ENCODE measurements around the gene PLGRKT.

The PLGRKT gene

DNA sequence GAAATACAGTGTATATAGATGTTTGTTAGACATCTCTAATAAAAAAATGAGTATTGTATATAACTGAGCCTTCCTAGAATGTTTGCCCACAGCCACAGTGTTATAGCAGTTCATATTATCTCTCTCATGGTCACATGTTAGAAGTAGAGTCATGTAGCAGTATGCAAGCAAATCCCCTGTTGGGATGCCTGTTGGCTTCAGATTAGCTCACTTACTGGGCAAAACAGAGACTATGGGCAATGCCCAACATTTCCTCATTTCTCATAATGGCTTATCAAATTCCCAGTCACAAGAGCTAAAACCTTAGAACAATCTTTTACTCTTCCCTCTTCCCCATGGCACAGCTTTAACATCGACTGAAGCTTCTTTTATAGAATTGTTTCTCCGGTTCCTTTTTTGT is 45.6 kb upstream of the PLGRKT start:
- Histone ChIP-seq H3F3A (ENCODE audit: insufficient read depth) (no peaks in the 10 kb centered on the region), H3K9me2 (replicated peaks; ENCODE audit: insufficient read depth, low read length) (no peaks in the 10 kb centered on the region), H4K20me1 (ENCODE audit: low read depth, low read length) (no peaks in the 10 kb centered on the region), H3K27me3 (ENCODE audit: low read length) (no peaks in the 10 kb centered on the region), H3K79me2 (ENCODE audit: insufficient read depth, low read length) (no peaks in the 10 kb centered on the region), H3K9ac (ENCODE audit: low read length) (no peak overlapping the region), H2AFZ (ENCODE audit: low read depth, low read length, severe bottlenecking) (no peak overlapping the region), H3K36me3 (ENCODE audit: low read length) (no peaks in the 10 kb centered on the region), H3K4me2 (ENCODE audit: low read depth, low read length, poor library complexity, severe bottlenecking) (no peak overlapping the region), H3K9me3 (ENCODE audit: insufficient read depth, low read length) (no peaks in the 10 kb centered on the region), H3K27ac (ENCODE audit: low read depth, low read length) (no peak overlapping the region), H3K4me3 (ENCODE audit: insufficient read depth, low read length, poor library complexity, severe bottlenecking) (no peak overlapping the region)
- TF ChIP-seq EZH2phosphoT487 (conservative IDR thresholded peaks at IDR 0.05; ENCODE audit: low read length): no peak
- TF ChIP-seq, protein P1, sequence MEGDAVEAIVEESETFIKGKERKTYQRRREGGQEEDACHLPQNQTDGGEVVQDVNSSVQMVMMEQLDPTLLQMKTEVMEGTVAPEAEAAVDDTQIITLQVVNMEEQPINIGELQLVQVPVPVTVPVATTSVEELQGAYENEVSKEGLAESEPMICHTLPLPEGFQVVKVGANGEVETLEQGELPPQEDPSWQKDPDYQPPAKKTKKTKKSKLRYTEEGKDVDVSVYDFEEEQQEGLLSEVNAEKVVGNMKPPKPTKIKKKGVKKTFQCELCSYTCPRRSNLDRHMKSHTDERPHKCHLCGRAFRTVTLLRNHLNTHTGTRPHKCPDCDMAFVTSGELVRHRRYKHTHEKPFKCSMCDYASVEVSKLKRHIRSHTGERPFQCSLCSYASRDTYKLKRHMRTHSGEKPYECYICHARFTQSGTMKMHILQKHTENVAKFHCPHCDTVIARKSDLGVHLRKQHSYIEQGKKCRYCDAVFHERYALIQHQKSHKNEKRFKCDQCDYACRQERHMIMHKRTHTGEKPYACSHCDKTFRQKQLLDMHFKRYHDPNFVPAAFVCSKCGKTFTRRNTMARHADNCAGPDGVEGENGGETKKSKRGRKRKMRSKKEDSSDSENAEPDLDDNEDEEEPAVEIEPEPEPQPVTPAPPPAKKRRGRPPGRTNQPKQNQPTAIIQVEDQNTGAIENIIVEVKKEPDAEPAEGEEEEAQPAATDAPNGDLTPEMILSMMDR (IDR thresholded peaks at IDR 0.05; ENCODE audit: insufficient read depth, low read length, poor library complexity, severe bottlenecking): no peak

- Histone ChIP-seq H3K9me2 (replicated peaks; ENCODE audit: insufficient read depth, low read length) (no peaks in the 10 kb centered on the region), H2AFZ (ENCODE audit: low read depth, low read length, severe bottlenecking) (no peak overlapping the region), H3K9me3 (ENCODE audit: insufficient read depth, low read length) (no peaks in the 10 kb centered on the region), H3K4me3 (ENCODE audit: insufficient read depth, low read length, poor library complexity, severe bottlenecking) (no peak overlapping the region), H3K27ac (ENCODE audit: low read depth, low read length) (no peak overlapping the region), H3K79me2 (ENCODE audit: insufficient read depth, low read length) (no peaks in the 10 kb centered on the region), H3F3A (ENCODE audit: insufficient read depth) (no peaks in the 10 kb centered on the region), H3K36me3 (ENCODE audit: low read length) (no peaks in the 10 kb centered on the region), H3K4me2 (ENCODE audit: low read depth, low read length, poor library complexity, severe bottlenecking) (no peak overlapping the region), H3K9ac (ENCODE audit: low read length) (no peak overlapping the region), H4K20me1 (ENCODE audit: low read depth, low read length) (no peaks in the 10 kb centered on the region), H3K27me3 (ENCODE audit: low read length) (no peaks in the 10 kb centered on the region)
- TF ChIP-seq EZH2phosphoT487 (conservative IDR thresholded peaks at IDR 0.05; ENCODE audit: low read length): no peak
- TF ChIP-seq, protein P1 (IDR thresholded peaks at IDR 0.05; ENCODE audit: insufficient read depth, low read length, poor library complexity, severe bottlenecking): no peak
Measured at GRCh38 chr9:5482194-5482593, 44.5 kb upstream of the PLGRKT start.

DNA sequence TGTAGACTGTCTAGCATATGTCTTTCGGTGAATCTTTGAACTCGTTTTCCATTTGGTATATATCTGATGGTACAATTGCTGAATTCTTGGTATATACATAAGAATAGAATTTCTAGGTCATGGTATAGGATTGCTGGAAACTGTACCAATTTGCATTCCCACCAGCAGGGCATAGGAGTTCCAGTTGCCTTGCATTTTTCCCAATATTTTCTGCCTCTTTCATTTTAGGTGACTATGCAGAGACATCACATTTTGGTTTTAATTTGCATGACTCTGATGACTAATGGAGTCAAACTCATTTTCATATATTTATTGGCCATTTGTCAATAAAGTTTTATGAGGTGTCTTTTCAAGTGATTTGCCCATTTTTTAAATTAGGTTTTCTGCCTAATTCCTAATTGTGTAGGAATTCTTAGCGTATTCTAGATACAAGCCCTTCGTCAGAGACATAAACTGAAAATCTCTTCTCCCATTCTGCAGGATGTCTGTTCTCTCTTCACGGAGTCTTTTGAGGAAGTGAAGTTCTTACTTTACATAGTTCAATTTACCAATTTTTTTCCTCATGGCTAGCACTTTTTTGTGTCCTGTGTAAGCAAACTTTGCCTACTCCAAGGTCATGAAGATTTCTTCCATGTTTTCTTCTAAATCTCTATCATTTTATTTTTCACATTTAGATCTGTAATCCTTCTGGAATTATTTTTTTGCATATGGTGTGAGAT is 43.8 kb upstream of the PLGRKT start:
- Histone ChIP-seq H2AFZ (ENCODE audit: low read depth, low read length, severe bottlenecking) (no peak overlapping the region), H3K27ac (ENCODE audit: low read depth, low read length) (no peak overlapping the region), H3K4me3 (ENCODE audit: insufficient read depth, low read length, poor library complexity, severe bottlenecking) (no peak overlapping the region), H3K9ac (ENCODE audit: low read length) (no peak overlapping the region), H3K4me2 (ENCODE audit: low read depth, low read length, poor library complexity, severe bottlenecking) (no peak overlapping the region), H3K36me3 (ENCODE audit: low read length) (no peaks in the 10 kb centered on the region), H3K79me2 (ENCODE audit: insufficient read depth, low read length) (no peaks in the 10 kb centered on the region), H3K27me3 (ENCODE audit: low read length) (no peaks in the 10 kb centered on the region), H4K20me1 (ENCODE audit: low read depth, low read length) (no peaks in the 10 kb centered on the region), H3F3A (ENCODE audit: insufficient read depth) (no peaks in the 10 kb centered on the region), H3K9me2 (replicated peaks; ENCODE audit: insufficient read depth, low read length) (no peaks in the 10 kb centered on the region), H3K9me3 (ENCODE audit: insufficient read depth, low read length) (no peaks in the 10 kb centered on the region)
- TF ChIP-seq, protein P1 (IDR thresholded peaks at IDR 0.05; ENCODE audit: insufficient read depth, low read length, poor library complexity, severe bottlenecking): no peak
- no peak for TF ChIP-seq EZH2phosphoT487 (conservative IDR thresholded peaks at IDR 0.05; ENCODE audit: low read length)
